ENCODE measurements around the gene TFF1. TPM values are rescaled to one million over a fixed set of nuclear protein-coding genes. Genes with fewer than 3 reads are reported as not detected.

TFF1 gene
- total RNA-seq, 1 experiment from 2014 or later: 111 TPM

DNA sequence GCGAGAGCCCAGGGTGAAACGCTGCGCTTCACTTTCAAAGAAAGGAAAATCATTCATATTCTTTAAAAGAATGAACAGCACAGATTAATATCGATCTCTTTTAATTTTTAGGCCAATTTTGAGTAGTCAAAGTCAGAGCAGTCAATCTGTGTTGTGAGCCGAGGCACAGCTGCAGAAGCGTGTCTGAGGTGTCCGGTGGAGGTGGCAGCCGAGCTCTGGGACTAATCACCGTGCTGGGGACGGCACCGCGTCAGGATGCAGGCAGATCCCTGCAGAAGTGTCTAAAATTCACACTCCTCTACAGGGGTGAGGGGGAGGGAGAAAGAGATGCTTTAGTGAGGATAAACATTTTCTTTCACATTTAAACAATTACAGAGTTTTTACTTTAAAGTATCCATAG is 4.1 kb downstream of the TFF1 start:
- Histone ChIP-seq H3K4me1 (ENCODE audit: insufficient read depth, low read length) (peaks cover 48% of the 10 kb centered on the region), H3K4me2 (ENCODE audit: low read length) (no peak overlapping the region), H3K79me2 (ENCODE audit: low read length) (no peaks in the 10 kb centered on the region), H3K9me3 (ENCODE audit: low read length) (no peaks in the 10 kb centered on the region), H2AFZ (ENCODE audit: low read length) (no peak overlapping the region), H3K9ac (ENCODE audit: low read length) (peak overlapping the region; percentile 88), H3K27me3 (ENCODE audit: low read length) (no peaks in the 10 kb centered on the region), H3K4me3 (ENCODE audit: low read length) (no peak overlapping the region), H3K9me2 (replicated peaks; ENCODE audit: low read length) (no peaks in the 10 kb centered on the region), H3K36me3 (ENCODE audit: low read depth, low read length) (no peaks in the 10 kb centered on the region), H3F3A (ENCODE audit: low read length, unreplicated experiment) (no peaks in the 10 kb centered on the region), H4K20me1 (ENCODE audit: low read length) (no peaks in the 10 kb centered on the region), H3K27ac (ENCODE audit: low read length) (peak overlapping the region; percentile 97)
- no TSS peak for BruUV-seq (replicated peaks)
- ChIA-PET CTCF (interaction anchor here (1.2 kb wide), 1 partner anchor 24 kb away, joined by 13 read pairs; no protein-coding TSS in a partner anchor), POLR2A (ENCODE audit: unreplicated experiment) (interaction anchor here (0.6 kb wide), 1 partner anchor 37 kb away, joined by 7 read pairs; no protein-coding TSS in a partner anchor)
- ATAC-seq (no peak), DNase-seq (no peak)
- TF ChIP-seq EZH2phosphoT487 (IDR thresholded peaks at IDR 0.05; ENCODE audit: borderline replicate concordance, low read length) (no peak), EZH2 (IDR thresholded peaks at IDR 0.05; ENCODE audit: low read length, unreplicated experiment) (no peak)
- TF ChIP-seq, protein P1, sequence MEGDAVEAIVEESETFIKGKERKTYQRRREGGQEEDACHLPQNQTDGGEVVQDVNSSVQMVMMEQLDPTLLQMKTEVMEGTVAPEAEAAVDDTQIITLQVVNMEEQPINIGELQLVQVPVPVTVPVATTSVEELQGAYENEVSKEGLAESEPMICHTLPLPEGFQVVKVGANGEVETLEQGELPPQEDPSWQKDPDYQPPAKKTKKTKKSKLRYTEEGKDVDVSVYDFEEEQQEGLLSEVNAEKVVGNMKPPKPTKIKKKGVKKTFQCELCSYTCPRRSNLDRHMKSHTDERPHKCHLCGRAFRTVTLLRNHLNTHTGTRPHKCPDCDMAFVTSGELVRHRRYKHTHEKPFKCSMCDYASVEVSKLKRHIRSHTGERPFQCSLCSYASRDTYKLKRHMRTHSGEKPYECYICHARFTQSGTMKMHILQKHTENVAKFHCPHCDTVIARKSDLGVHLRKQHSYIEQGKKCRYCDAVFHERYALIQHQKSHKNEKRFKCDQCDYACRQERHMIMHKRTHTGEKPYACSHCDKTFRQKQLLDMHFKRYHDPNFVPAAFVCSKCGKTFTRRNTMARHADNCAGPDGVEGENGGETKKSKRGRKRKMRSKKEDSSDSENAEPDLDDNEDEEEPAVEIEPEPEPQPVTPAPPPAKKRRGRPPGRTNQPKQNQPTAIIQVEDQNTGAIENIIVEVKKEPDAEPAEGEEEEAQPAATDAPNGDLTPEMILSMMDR (conservative IDR thresholded peaks at IDR 0.05; ENCODE audit: low read depth, low read length): no peak
- intact Hi-C loops (cut with micrococcal nuclease): no loop called here

DNA sequence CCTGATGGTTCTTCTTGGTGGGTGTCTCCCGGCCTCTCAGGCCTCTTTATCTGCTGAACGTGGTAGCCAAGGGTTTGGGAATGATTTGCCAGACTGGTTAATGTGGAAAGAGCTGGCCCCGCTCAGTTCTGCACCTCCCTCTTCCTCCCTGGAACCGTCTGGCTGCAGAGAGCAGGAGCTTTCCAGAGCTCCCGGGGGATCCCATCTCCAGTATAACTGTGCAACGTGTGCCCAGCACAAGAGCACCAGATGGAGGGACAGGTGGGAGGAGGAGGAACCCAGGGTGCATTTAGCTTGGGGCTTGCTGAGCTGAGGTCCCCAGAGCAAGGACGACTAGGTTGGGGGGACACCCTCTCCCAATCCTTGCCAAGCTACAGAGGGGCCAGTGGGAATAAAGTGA is 5.0 kb downstream of the TFF1 start:
- H3K4me2 ChIP-seq (ENCODE audit: low read length): no peak overlapping the region
- no peaks in the 10 kb centered on the region for H3K79me2 ChIP-seq (ENCODE audit: low read length)
- H4K20me1 ChIP-seq (ENCODE audit: low read length): no peaks in the 10 kb centered on the region
- no peaks in the 10 kb centered on the region for H3F3A ChIP-seq (ENCODE audit: low read length, unreplicated experiment)
- ChIA-PET POLR2A (ENCODE audit: unreplicated experiment) (no interaction called here), CTCF (no interaction called here)
- no peaks in the 10 kb centered on the region for H3K9me2 ChIP-seq (replicated peaks; ENCODE audit: low read length)
- intact Hi-C loops (cut with micrococcal nuclease): no loop called here
- H3K4me1 ChIP-seq (ENCODE audit: insufficient read depth, low read length): peaks cover 41% of the 10 kb centered on the region
- BruUV-seq (replicated peaks): no TSS peak
- no peak for ATAC-seq
- TF ChIP-seq, protein P1 (conservative IDR thresholded peaks at IDR 0.05; ENCODE audit: low read depth, low read length): no peak
- TF ChIP-seq EZH2 (IDR thresholded peaks at IDR 0.05; ENCODE audit: low read length, unreplicated experiment) (no peak), EZH2phosphoT487 (IDR thresholded peaks at IDR 0.05; ENCODE audit: borderline replicate concordance, low read length) (no peak)
- H3K27me3 ChIP-seq (ENCODE audit: low read length): no peaks in the 10 kb centered on the region
- H3K9me3 ChIP-seq (ENCODE audit: low read length): no peaks in the 10 kb centered on the region
- H3K36me3 ChIP-seq (ENCODE audit: low read depth, low read length): no peaks in the 10 kb centered on the region
- peak overlapping the region; percentile 7; the same call in 1 of the 2 replicates for H3K9ac ChIP-seq (ENCODE audit: low read length)
- H2AFZ ChIP-seq (ENCODE audit: low read length): no peak overlapping the region
- no peak overlapping the region for H3K4me3 ChIP-seq (ENCODE audit: low read length)
- H3K27ac ChIP-seq (ENCODE audit: low read length): peak overlapping the region; percentile 97
- no peak for DNase-seq

DNA sequence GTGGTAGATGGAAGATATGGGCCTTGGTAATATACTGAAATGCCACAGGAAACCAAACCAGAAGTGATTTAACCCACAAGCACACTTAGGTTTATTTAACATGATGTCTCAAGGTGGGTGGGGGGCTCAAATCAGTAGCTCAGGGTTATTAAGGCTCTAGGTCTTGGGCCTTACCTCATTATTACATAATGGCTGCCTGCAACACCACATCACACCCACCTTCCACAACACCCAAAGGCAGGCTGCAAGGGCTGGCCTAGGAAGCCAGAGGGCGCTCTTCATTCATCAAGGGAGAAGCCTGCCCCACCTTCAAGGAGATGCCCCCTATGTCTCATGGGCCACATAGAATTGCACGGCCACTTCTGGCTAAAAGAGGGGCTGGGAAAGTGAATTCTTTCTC is 6.0 kb downstream of the TFF1 start:
- intact Hi-C loops (cut with micrococcal nuclease): no loop called here
- DNase-seq: peak; percentile 25
- no peaks in the 10 kb centered on the region for H3F3A ChIP-seq (ENCODE audit: low read length, unreplicated experiment)
- H3K4me1 ChIP-seq (ENCODE audit: insufficient read depth, low read length): peaks cover 31% of the 10 kb centered on the region
- peaks cover under 1% of the 10 kb centered on the region; the same call in 1 of the 2 replicates for H3K9me3 ChIP-seq (ENCODE audit: low read length)
- no peak overlapping the region for H3K4me2 ChIP-seq (ENCODE audit: low read length)
- H3K9me2 ChIP-seq (replicated peaks; ENCODE audit: low read length): no peaks in the 10 kb centered on the region
- ChIA-PET POLR2A (ENCODE audit: unreplicated experiment) (no interaction called here), CTCF (no interaction called here)
- no peaks in the 10 kb centered on the region for H3K36me3 ChIP-seq (ENCODE audit: low read depth, low read length)
- H2AFZ ChIP-seq (ENCODE audit: low read length): no peak overlapping the region
- no peaks in the 10 kb centered on the region for H3K79me2 ChIP-seq (ENCODE audit: low read length)
- BruUV-seq (replicated peaks): no TSS peak
- H3K4me3 ChIP-seq (ENCODE audit: low read length): no peak overlapping the region
- H4K20me1 ChIP-seq (ENCODE audit: low read length): no peaks in the 10 kb centered on the region
- TF ChIP-seq EZH2phosphoT487 (IDR thresholded peaks at IDR 0.05; ENCODE audit: borderline replicate concordance, low read length) (no peak), EZH2 (IDR thresholded peaks at IDR 0.05; ENCODE audit: low read length, unreplicated experiment) (no peak)
- TF ChIP-seq, protein P1 (conservative IDR thresholded peaks at IDR 0.05; ENCODE audit: low read depth, low read length): peak; percentile 72
- H3K9ac ChIP-seq (ENCODE audit: low read length): no peak overlapping the region
- no peaks in the 10 kb centered on the region for H3K27me3 ChIP-seq (ENCODE audit: low read length)
- ATAC-seq: no peak
- peak overlapping the region; percentile 97 for H3K27ac ChIP-seq (ENCODE audit: low read length)

Measured in PC-3 (cell line).